ENCODE data around the gene SLC2A4. TPM values are rescaled to one million over a fixed set of nuclear protein-coding genes. Genes with fewer than 3 reads are reported as not detected.

SLC2A4 gene
- total RNA-seq, 1 donor from 2014 or later = 0.38 TPM

DNA sequence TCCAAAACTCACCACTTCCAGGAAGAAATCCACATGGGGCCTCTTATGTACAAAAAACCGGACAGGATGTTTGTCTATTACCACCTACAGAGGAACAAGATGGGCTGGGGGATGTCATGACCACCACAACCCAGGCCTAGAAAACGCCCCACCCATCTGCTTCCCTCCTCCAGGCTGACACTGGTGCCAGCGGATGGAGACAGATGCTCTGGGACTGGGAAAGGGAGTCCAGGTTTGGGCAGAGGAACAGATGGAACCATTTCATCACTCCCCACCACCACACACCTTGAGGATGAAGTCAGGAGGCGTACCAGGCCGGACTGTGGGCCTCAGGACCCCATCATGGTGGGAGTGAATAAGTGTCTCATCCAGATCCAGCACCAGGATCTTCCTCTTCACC is 34.7 kb upstream of the SLC2A4 start:
- DNase-seq (ENCODE audit: low read depth) = no peak
- H3K4me3 ChIP-seq (ENCODE audit: low read depth, low read length) = no peak overlapping the region
- H3K27me3 ChIP-seq (ENCODE audit: control insufficient read depth, insufficient read depth, low read length) = no peaks in the 10 kb centered on the region
- H3K36me3 ChIP-seq (ENCODE audit: control insufficient read depth, insufficient read depth, low read length) = no peaks in the 10 kb centered on the region
- TF ChIP-seq, protein P1, sequence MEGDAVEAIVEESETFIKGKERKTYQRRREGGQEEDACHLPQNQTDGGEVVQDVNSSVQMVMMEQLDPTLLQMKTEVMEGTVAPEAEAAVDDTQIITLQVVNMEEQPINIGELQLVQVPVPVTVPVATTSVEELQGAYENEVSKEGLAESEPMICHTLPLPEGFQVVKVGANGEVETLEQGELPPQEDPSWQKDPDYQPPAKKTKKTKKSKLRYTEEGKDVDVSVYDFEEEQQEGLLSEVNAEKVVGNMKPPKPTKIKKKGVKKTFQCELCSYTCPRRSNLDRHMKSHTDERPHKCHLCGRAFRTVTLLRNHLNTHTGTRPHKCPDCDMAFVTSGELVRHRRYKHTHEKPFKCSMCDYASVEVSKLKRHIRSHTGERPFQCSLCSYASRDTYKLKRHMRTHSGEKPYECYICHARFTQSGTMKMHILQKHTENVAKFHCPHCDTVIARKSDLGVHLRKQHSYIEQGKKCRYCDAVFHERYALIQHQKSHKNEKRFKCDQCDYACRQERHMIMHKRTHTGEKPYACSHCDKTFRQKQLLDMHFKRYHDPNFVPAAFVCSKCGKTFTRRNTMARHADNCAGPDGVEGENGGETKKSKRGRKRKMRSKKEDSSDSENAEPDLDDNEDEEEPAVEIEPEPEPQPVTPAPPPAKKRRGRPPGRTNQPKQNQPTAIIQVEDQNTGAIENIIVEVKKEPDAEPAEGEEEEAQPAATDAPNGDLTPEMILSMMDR (IDR thresholded peaks at IDR 0.05; ENCODE audit: insufficient read depth, low read length, poor library complexity, severe bottlenecking) = no peak

DNA sequence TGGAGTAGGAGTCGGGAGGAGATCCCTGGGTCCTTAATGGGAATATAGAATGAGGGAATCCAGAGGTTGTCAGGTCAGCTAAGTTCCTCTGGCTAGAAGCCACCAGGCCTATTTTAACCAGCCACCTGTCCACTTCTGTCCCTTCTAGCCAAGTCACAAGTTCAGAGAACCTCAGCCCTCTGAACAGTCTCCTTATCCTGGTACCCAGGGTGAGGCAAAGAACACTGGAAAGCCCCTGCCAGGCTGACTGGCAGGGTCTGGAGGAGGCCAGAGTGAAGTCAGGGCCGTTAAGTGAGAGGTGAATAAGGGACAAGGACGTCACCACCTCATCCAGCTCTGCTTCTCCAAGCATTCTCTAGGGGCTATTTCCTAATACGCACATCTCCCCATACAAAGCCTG is 32.7 kb upstream of the SLC2A4 start:
- Histone ChIP-seq H3K36me3 (ENCODE audit: control insufficient read depth, insufficient read depth, low read length) (no peaks in the 10 kb centered on the region), H3K27me3 (ENCODE audit: control insufficient read depth, insufficient read depth, low read length) (no peaks in the 10 kb centered on the region), H3K4me3 (ENCODE audit: low read depth, low read length) (no peak overlapping the region)
- DNase-seq (ENCODE audit: low read depth) = no peak
- TF ChIP-seq, protein P1 (IDR thresholded peaks at IDR 0.05; ENCODE audit: insufficient read depth, low read length, poor library complexity, severe bottlenecking) = no peak

GRCh38 chr17:7249214-7249613 is 32.3 kb upstream of the SLC2A4 start:
- TF ChIP-seq, protein P1 (IDR thresholded peaks at IDR 0.05; ENCODE audit: insufficient read depth, low read length, poor library complexity, severe bottlenecking) = no peak
- H3K36me3 ChIP-seq (ENCODE audit: control insufficient read depth, insufficient read depth, low read length) = peaks cover 1% of the 10 kb centered on the region

GRCh38 chr17:7249830-7250229 is 31.7 kb upstream of the SLC2A4 start:
- peak overlapping the region; percentile 81 for H3K4me3 ChIP-seq (ENCODE audit: low read depth, low read length)
- TF ChIP-seq, protein P1 (IDR thresholded peaks at IDR 0.05; ENCODE audit: insufficient read depth, low read length, poor library complexity, severe bottlenecking) = no peak
- peaks cover 3% of the 10 kb centered on the region for H3K36me3 ChIP-seq (ENCODE audit: control insufficient read depth, insufficient read depth, low read length)
- no peak for DNase-seq (ENCODE audit: low read depth)
- no peaks in the 10 kb centered on the region for H3K27me3 ChIP-seq (ENCODE audit: control insufficient read depth, insufficient read depth, low read length)

More at GRCh38 chr17:7249214-7249613, 32.3 kb upstream of the SLC2A4 start:
- Histone ChIP-seq H3K4me3 (ENCODE audit: low read depth, low read length) (no peak overlapping the region), H3K27me3 (ENCODE audit: control insufficient read depth, insufficient read depth, low read length) (no peaks in the 10 kb centered on the region)
- no peak for DNase-seq (ENCODE audit: low read depth)

- no peaks in the 10 kb centered on the region for H3K27me3 ChIP-seq (ENCODE audit: control insufficient read depth, insufficient read depth, low read length)
- H3K4me3 ChIP-seq (ENCODE audit: low read depth, low read length) = peak overlapping the region; percentile 81
- TF ChIP-seq, protein P1 (IDR thresholded peaks at IDR 0.05; ENCODE audit: insufficient read depth, low read length, poor library complexity, severe bottlenecking) = no peak
- H3K36me3 ChIP-seq (ENCODE audit: control insufficient read depth, insufficient read depth, low read length) = peaks cover 3% of the 10 kb centered on the region
- no peak for DNase-seq (ENCODE audit: low read depth)
These were observed 30.6 kb upstream of the SLC2A4 start for GRCh38 chr17:7250695-7251627.

Data from kidney epithelial cell (primary cell).